Stimulated activated CD4-positive, alpha-beta T cell treated with anti-CD3 and anti-CD28 coated beads, Interleukin-4, amount 100 ng/mL, for 4 hours (primary cell): Measurements from ENCODE around the gene KCND2.
"Not testable (repeated sequence)": the region's sequence is repeated elsewhere in the genome, so short reads cannot be mapped to it uniquely, and the experiment has no call there.

Source experiments
- DNase-seq, 2 experiments: peaks; one replicate each; pipeline ENCODE4 v3.0.0-alpha.2; 2020

The KCND2 gene

GRCh38 chr7:120272701-120273475 is at the start of gene KCND2:
KCND2 (plus strand) TSS chr7:120273175.
- DNase-seq, result no peak

GRCh38 chr7:120226188-120226587 is 46.8 kb upstream of the KCND2 start:
- DNase-seq, result no peak

GRCh38 chr7:120227255-120227654 is 45.7 kb upstream of the KCND2 start:
- no peak for DNase-seq

GRCh38 chr7:120229084-120229483 is 43.9 kb upstream of the KCND2 start:
- DNase-seq, result no peak

GRCh38 chr7:120233338-120233737 is 39.6 kb upstream of the KCND2 start:
- no peak for DNase-seq

- not testable (repeated sequence) for DNase-seq
Observed at GRCh38 chr7:120240350-120240749, 32.6 kb upstream of the KCND2 start.

- DNase-seq, result no peak
Observed at GRCh38 chr7:120241973-120242372, 31.0 kb upstream of the KCND2 start.

GRCh38 chr7:120254845-120255244 is 18.1 kb upstream of the KCND2 start:
- DNase-seq, result no peak

GRCh38 chr7:120256344-120257070 is 16.5 kb upstream of the KCND2 start:
- DNase-seq, result no peak

GRCh38 chr7:120259386-120259785 is 13.6 kb upstream of the KCND2 start:
- no peak for DNase-seq

GRCh38 chr7:120260111-120260510 is 12.9 kb upstream of the KCND2 start:
- no peak for DNase-seq

- DNase-seq, result no peak
Observed at GRCh38 chr7:120272261-120272660, 714 bp upstream of the KCND2 start.

GRCh38 chr7:120273476-120273975 is 551 bp downstream of the KCND2 start:
- no peak for DNase-seq

GRCh38 chr7:120274482-120274881 is 1.5 kb downstream of the KCND2 start:
- DNase-seq, result no peak

- DNase-seq, result no peak
Observed at GRCh38 chr7:120274899-120275298, 1.9 kb downstream of the KCND2 start.

- no peak for DNase-seq
Observed at GRCh38 chr7:120276720-120277119, 3.7 kb downstream of the KCND2 start.

GRCh38 chr7:120278773-120279172 is 5.8 kb downstream of the KCND2 start:
- no peak for DNase-seq

GRCh38 chr7:120280743-120281142 is 7.8 kb downstream of the KCND2 start:
- no peak for DNase-seq

GRCh38 chr7:120293027-120293426 is 20.1 kb downstream of the KCND2 start:
- no peak for DNase-seq

GRCh38 chr7:120302190-120302589 is 29.2 kb downstream of the KCND2 start:
- DNase-seq, result no peak

GRCh38 chr7:120303105-120303504 is 30.1 kb downstream of the KCND2 start:
- DNase-seq, result no peak

- DNase-seq, result no peak
Observed at GRCh38 chr7:120304674-120305073, 31.7 kb downstream of the KCND2 start.

GRCh38 chr7:120307991-120308545 is 35.1 kb downstream of the KCND2 start:
- DNase-seq, result no peak
